GM19438 (cell line): ENCODE data around the gene GALNT10.

Source experiments
- ATAC-seq: cut with Tn5 transposase; IDR thresholded peaks from one replicate; pipeline ENCODE4 v1.9.1; 2021; ENCODE audit warnings: low read depth; ENCODE audit not compliant: unreplicated experiment

The GALNT10 gene

GRCh38 chr5:154230526-154230925 lies 40.0 kb downstream of the GALNT10 start:
- no peak for ATAC-seq

GRCh38 chr5:154234551-154234950 lies 44.0 kb downstream of the GALNT10 start:
- no peak for ATAC-seq

- no peak for ATAC-seq
Observed at GRCh38 chr5:154236011-154236410, 45.5 kb downstream of the GALNT10 start.

GRCh38 chr5:154236536-154237375 lies 46.2 kb downstream of the GALNT10 start:
- ATAC-seq: no peak

GRCh38 chr5:154237376-154237743 lies 46.8 kb downstream of the GALNT10 start:
- ATAC-seq: no peak

- ATAC-seq: no peak
Observed at GRCh38 chr5:154237946-154238345, 47.4 kb downstream of the GALNT10 start.

GRCh38 chr5:154238776-154239481 lies 48.4 kb downstream of the GALNT10 start:
- ATAC-seq: peak; percentile 75

GRCh38 chr5:154240595-154240994 lies 50.1 kb downstream of the GALNT10 start:
- ATAC-seq: no peak

GRCh38 chr5:154241021-154241420 lies 50.5 kb downstream of the GALNT10 start:
- ATAC-seq: no peak

- no peak for ATAC-seq
Observed at GRCh38 chr5:154242442-154242841, 51.9 kb downstream of the GALNT10 start.

- ATAC-seq: no peak
Observed at GRCh38 chr5:154242964-154243376, 52.4 kb downstream of the GALNT10 start.

- ATAC-seq: no peak
Observed at GRCh38 chr5:154243736-154244135, 53.2 kb downstream of the GALNT10 start.

GRCh38 chr5:154244476-154244875 lies 53.9 kb downstream of the GALNT10 start:
- no peak for ATAC-seq

GRCh38 chr5:154248691-154249090 lies 58.2 kb downstream of the GALNT10 start:
- no peak for ATAC-seq

GRCh38 chr5:154249826-154250225 lies 59.3 kb downstream of the GALNT10 start:
- no peak for ATAC-seq

GRCh38 chr5:154251529-154251928 lies 61.0 kb downstream of the GALNT10 start:
- ATAC-seq: no peak

- ATAC-seq: no peak
Observed at GRCh38 chr5:154253807-154254206, 63.3 kb downstream of the GALNT10 start.

GRCh38 chr5:154254896-154255295 lies 64.4 kb downstream of the GALNT10 start:
- no peak for ATAC-seq

- no peak for ATAC-seq
Observed at GRCh38 chr5:154257046-154257445, 66.5 kb downstream of the GALNT10 start.

GRCh38 chr5:154258531-154259217 lies 68.1 kb downstream of the GALNT10 start:
- ATAC-seq: no peak

GRCh38 chr5:154260224-154260927 lies 69.8 kb downstream of the GALNT10 start:
- no peak for ATAC-seq
